Right atrium auricular region (tissue), 2 donors: ENCODE measurements around the gene FOXN3. TPM values are rescaled to one million over a fixed set of nuclear protein-coding genes. Genes with fewer than 3 reads are reported as not detected.

Experiments
- DNase-seq: peaks from one replicate; pipeline ENCODE4 v3.0.0-alpha.2; 2019; ENCODE audit warnings: low spot score
- H3K27ac ChIP-seq, 2 donors: fragments of 200-600 bp; sonication (generic); 1 replicate in 1 of 2; 2 replicates in 1 of 2; pipeline ENCODE4 v1.5.1; 2016 to 2019
- H3K27me3 ChIP-seq, 2 donors: fragments of 200-600 bp; sonication (generic); one replicate each; pipeline versions ENCODE4 v1.5.1 to v1.6.0; 2017 to 2019
- H3K36me3 ChIP-seq: fragments of 200-600 bp; sonication (generic); one replicate; pipeline ENCODE4 v1.5.1; 2016
- H3K4me1 ChIP-seq, 2 donors: fragments of 200-600 bp; sonication (generic); one replicate each; pipeline versions ENCODE4 v1.5.1 to v1.6.0; 2017 to 2019
- H3K4me3 ChIP-seq, 2 donors: fragments of 200-600 bp; sonication (generic); 1 replicate in 1 of 2; 2 replicates in 1 of 2; pipeline ENCODE4 v1.5.1; 2017 to 2019; ENCODE audit warnings: mild to moderate bottlenecking in 1 of 2, moderate library complexity in 1 of 2
- H3K9me3 ChIP-seq, 2 donors: fragments of 200-600 bp; sonication (generic); one replicate each; pipeline ENCODE4 v1.5.1; 2019
- CTCF ChIP-seq, 2 donors: fragments of 200-600 bp; sonication (generic); IDR thresholded peaks; one replicate each; pipeline ENCODE4 v1.5.1; 2019; ENCODE audit warnings: antibody characterized with exemption in 2 of 2
- total RNA-seq, 2 donors: library from RNA; depleted of rRNA; stranded (reverse); fragments of >200 nt; gene quantifications; one replicate each; pipeline ENCODE4 v1.1.0, GENCODE V29; 2016

The FOXN3 gene
- total RNA-seq, 2 donors from 2014 or later, result 80.1 to 90.3 TPM

DNA sequence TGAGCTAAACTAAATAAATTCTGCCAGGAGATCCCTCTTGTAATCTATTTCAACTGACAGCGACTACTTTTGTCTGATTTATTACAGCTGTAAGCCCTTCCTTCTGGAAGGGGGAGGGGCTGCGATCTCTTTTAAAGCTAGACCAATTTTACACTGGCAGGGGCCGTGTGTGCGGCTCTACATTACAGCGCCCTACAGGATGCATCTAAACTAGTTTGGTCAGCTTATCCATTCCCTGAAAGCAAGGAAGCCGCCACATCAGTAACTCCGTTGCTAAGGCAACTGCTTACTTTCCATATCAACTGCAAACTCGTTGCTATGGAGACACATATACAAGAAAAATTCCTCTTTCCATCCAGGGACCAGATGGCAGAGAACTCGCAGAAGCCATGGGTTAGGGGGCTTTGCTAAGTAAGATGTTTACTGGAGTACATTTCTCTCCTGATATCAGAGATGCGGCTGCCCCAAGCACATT, 17.4 kb downstream of the FOXN3 start:
- H3K36me3 ChIP-seq, result no peaks in the 10 kb centered on the region
- no peaks in the 10 kb centered on the region for H3K27me3 ChIP-seq
- no peaks in the 10 kb centered on the region for H3K9me3 ChIP-seq
- peaks cover 0 to 34% of the 10 kb centered on the region in 2 donors for H3K4me1 ChIP-seq
- H3K4me3 ChIP-seq, result no peak overlapping the region
- peak overlapping the region in 1 of 2 donors; percentile 38 for H3K27ac ChIP-seq
- no peak for DNase-seq
- no peak for TF ChIP-seq CTCF (IDR thresholded peaks at IDR 0.05)

DNA sequence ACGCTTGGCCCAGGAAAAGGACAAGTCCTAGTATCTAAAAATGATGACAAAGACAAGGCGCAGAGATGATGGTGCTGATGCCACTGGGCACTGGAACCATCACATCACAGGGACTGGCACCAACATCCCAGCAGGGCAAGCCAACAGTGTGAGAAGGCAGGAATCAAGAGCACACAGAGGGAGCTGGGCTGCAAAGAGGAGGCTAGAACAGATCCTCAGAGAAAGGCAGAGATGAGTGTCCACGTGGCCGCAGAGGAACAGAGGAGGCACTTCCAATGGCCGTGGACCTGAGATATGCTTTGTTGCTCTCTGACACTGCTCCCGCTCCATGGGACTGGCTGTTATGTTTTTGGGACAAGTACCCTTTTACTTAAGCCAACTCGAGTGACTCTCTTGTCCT, 17.9 kb downstream of the FOXN3 start:
- Histone ChIP-seq H3K9me3 (no peaks in the 10 kb centered on the region), H3K27me3 (no peaks in the 10 kb centered on the region), H3K4me1 (peaks cover 0 to 37% of the 10 kb centered on the region in 2 donors), H3K4me3 (no peak overlapping the region), H3K27ac (peak overlapping the region in 1 of 2 donors; percentile 38), H3K36me3 (no peaks in the 10 kb centered on the region)
- no peak for TF ChIP-seq CTCF (IDR thresholded peaks at IDR 0.05)
- DNase-seq, result no peak

- TF ChIP-seq CTCF (IDR thresholded peaks at IDR 0.05), result no peak
- Histone ChIP-seq H3K9me3 (no peaks in the 10 kb centered on the region), H3K36me3 (no peaks in the 10 kb centered on the region), H3K27ac (no peak overlapping the region), H3K4me3 (no peak overlapping the region), H3K4me1 (peaks cover 0 to 37% of the 10 kb centered on the region in 2 donors), H3K27me3 (no peaks in the 10 kb centered on the region)
- DNase-seq, result no peak
Measured at GRCh38 chr14:89397569-89398230, 19.3 kb downstream of the FOXN3 start.

DNA sequence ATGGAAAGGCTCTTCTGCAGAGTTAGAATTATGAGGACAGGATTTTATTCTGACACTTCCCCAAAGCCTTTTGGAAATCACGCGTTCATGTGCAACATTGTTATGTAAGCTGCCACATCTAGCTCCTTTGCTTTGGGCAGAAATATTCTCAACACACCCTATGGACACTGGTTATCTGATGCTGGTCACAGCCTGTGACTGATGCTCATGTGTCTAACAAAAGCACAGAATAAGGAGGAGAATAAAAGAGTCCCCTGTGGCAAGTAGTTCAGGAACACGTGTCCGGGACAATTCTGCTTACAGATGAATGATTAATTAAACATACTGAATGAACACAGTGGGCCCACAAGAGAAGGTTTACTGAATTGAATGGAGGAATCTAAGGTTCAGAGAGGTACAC, 22.1 kb downstream of the FOXN3 start:
- Histone ChIP-seq H3K4me3 (no peak overlapping the region), H3K9me3 (no peaks in the 10 kb centered on the region), H3K27ac (no peak overlapping the region), H3K36me3 (no peaks in the 10 kb centered on the region), H3K27me3 (no peaks in the 10 kb centered on the region), H3K4me1 (peaks cover 0 to 38% of the 10 kb centered on the region in 2 donors)
- DNase-seq, result no peak
- no peak for TF ChIP-seq CTCF (IDR thresholded peaks at IDR 0.05)

GRCh38 chr14:89393222-89393745, 23.7 kb downstream of the FOXN3 start:
- H3K9me3 ChIP-seq, result no peaks in the 10 kb centered on the region
- H3K36me3 ChIP-seq, result no peaks in the 10 kb centered on the region
- no peak overlapping the region for H3K27ac ChIP-seq
- DNase-seq, result no peak
- no peak for TF ChIP-seq CTCF (IDR thresholded peaks at IDR 0.05)
- no peaks in the 10 kb centered on the region for H3K27me3 ChIP-seq
- H3K4me1 ChIP-seq, result peaks cover 0 to 33% of the 10 kb centered on the region in 2 donors
- no peak overlapping the region for H3K4me3 ChIP-seq
